Measurements from ENCODE around the gene LALBA. TPM values are rescaled to one million over a fixed set of nuclear protein-coding genes. Genes with fewer than 3 reads are reported as not detected.

Gene LALBA
- total and polyA plus RNA-seq, 11 donors = not detected

GRCh38 chr12:48586361-48586760 lies 16.5 kb upstream of the LALBA start:
- Histone ChIP-seq H3K36me3 (no peaks in the 10 kb centered on the region), H3K4me3 (no peak overlapping the region), H3K27ac (no peak overlapping the region), H3K9me3 (no peaks in the 10 kb centered on the region), H3K4me1 (no peaks in the 10 kb centered on the region), H3K27me3 (peaks cover 0 to 22% (median 3%) of the 10 kb centered on the region in 9 donors)
- intact Hi-C loops (cut with DNase I) = no loop called here
- 77 to 82% (median 80%) methylated on average over 5 of the region's 5 CpGs for WGBS, 4 donors
- DNase-seq (no peak), ATAC-seq (no peak)
- TF ChIP-seq POLR2A (IDR thresholded peaks at IDR 0.05) (no peak), CTCF (IDR thresholded peaks at IDR 0.05) (no peak)

- Histone ChIP-seq H3K27ac (no peak overlapping the region), H3K36me3 (no peaks in the 10 kb centered on the region), H3K4me1 (no peaks in the 10 kb centered on the region), H3K4me3 (no peak overlapping the region), H3K9me3 (no peaks in the 10 kb centered on the region), H3K27me3 (peaks cover 0 to 22% (median 3%) of the 10 kb centered on the region in 9 donors)
- TF ChIP-seq POLR2A (IDR thresholded peaks at IDR 0.05) = no peak
- no peak for TF ChIP-seq CTCF (IDR thresholded peaks at IDR 0.05)
- ATAC-seq (no peak), DNase-seq (no peak)
- intact Hi-C loops (cut with DNase I) = no loop called here
- 41 to 50% (median 47%) methylated on average over 2 of the region's 2 CpGs for WGBS, 4 donors
Observed at GRCh38 chr12:48583728-48584127, 13.9 kb upstream of the LALBA start.

- H3K36me3 ChIP-seq = no peaks in the 10 kb centered on the region
- H3K4me3 ChIP-seq = no peak overlapping the region
- peaks cover 0 to 22% (median 3%) of the 10 kb centered on the region in 9 donors for H3K27me3 ChIP-seq
- no peaks in the 10 kb centered on the region for H3K9me3 ChIP-seq
- intact Hi-C loops (cut with DNase I) = no loop called here
- TF ChIP-seq CTCF (IDR thresholded peaks at IDR 0.05) (no peak), POLR2A (IDR thresholded peaks at IDR 0.05) (no peak)
- 42 to 54% (median 47%) methylated on average over 5 of the region's 5 CpGs for WGBS, 4 donors
- no peaks in the 10 kb centered on the region for H3K4me1 ChIP-seq
- no peak for ATAC-seq
- no peak overlapping the region for H3K27ac ChIP-seq
- no peak for DNase-seq
Observed at GRCh38 chr12:48580831-48581230, 11.0 kb upstream of the LALBA start.

GRCh38 chr12:48572326-48572725 lies 2.5 kb upstream of the LALBA start:
- peaks cover 0 to 15% (median 0%) of the 10 kb centered on the region in 9 donors for H3K27me3 ChIP-seq
- H3K4me1 ChIP-seq = no peaks in the 10 kb centered on the region
- no peak overlapping the region for H3K4me3 ChIP-seq
- intact Hi-C loops (cut with DNase I) = no loop called here
- H3K27ac ChIP-seq = no peak overlapping the region
- H3K36me3 ChIP-seq = no peaks in the 10 kb centered on the region
- H3K9me3 ChIP-seq = no peaks in the 10 kb centered on the region
- DNase-seq = no peak
- WGBS, 4 donors = 31 to 45% (median 33%) methylated on average over 5 of the region's 5 CpGs
- ATAC-seq = no peak
- TF ChIP-seq CTCF (IDR thresholded peaks at IDR 0.05) (no peak), POLR2A (IDR thresholded peaks at IDR 0.05) (no peak)

All from heart left ventricle (tissue), 16 donors.